ENCODE data around the gene LY6G5C.
A peak's percentile ranks its signal among the peaks of the same experiment; 100 is the strongest.

LY6G5C gene

DNA sequence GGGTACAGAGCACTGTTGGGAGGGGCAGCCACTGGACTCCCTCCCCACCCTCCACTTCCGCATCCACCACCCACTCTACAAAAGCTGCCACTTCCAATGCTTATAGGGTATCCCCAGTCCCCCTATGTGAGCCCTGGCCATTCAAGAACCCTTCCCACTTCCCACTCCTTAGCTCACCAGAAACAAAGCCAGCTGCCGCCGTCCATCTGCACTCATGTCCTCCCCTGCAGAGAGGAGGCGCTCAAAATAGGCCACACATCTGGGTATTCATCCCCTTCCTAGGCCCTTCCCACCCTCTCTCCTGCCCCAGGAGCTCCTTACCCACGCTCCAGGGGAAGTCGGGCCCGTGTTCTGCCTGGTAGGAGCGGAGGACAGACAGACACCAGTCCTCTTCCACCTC, 6.5 kb upstream of the LY6G5C start:
- ATAC-seq (no peak), DNase-seq (no peak)
- H3K4me1 Mint-ChIP-seq, result peaks cover 13% of the 10 kb centered on the region
- H3K9me3 Mint-ChIP-seq, result no peaks in the 10 kb centered on the region
- no peak overlapping the region for H3K4me3 Mint-ChIP-seq
- no peak overlapping the region for H3K27ac Mint-ChIP-seq
- H3K27me3 Mint-ChIP-seq, result no peaks in the 10 kb centered on the region

DNA sequence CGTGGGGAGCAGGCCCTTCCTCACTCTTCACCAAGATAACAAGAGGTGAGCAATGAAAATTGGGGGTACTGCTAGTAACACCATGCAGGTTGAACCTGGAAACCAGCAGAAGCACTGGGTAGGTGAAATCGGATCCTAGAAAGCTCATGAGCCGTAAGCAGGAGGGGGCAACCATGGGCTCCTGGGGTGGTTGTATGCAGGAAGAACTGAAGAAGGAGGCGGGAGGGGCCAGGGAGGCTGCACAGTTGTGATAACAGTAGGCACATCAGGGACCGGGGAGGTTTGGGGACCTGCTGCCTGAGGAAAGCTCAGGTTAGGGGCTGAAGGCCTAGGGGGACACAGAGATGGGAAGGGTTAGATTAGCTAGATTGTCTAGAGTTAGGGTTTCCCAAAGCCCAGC, 5.6 kb upstream of the LY6G5C start:
- DNase-seq (no peak), ATAC-seq (no peak)
- H3K4me3 Mint-ChIP-seq, result no peak overlapping the region
- H3K4me1 Mint-ChIP-seq, result peaks cover 16% of the 10 kb centered on the region
- no peaks in the 10 kb centered on the region for H3K9me3 Mint-ChIP-seq
- no peaks in the 10 kb centered on the region for H3K27me3 Mint-ChIP-seq
- peak overlapping the region in 1 of 2 donors; percentile 59 for H3K27ac Mint-ChIP-seq

DNA sequence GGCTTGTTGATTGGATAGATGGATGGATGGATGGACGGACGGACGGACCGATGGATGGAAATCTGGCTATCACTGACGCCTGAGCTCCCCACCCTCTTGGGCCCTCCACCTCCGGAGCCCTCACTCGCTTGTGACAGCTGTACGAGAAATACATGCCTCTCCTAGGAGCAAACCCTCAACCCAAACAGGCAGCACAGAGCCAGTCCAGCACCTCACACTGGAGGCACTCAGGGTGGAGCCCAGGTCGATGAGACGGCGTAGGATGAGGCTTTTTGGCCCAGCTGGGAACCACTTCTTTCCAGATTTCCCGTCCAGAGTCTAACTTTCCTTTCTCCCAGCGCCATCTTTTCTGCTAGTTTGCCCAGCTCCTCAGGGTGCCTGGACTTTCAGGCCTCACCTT, 2.7 kb upstream of the LY6G5C start:
- Mint-ChIP-seq H3K9me3 (no peaks in the 10 kb centered on the region), H3K4me1 (peaks cover 20% of the 10 kb centered on the region), H3K27ac (no peak overlapping the region), H3K27me3 (no peaks in the 10 kb centered on the region), H3K4me3 (no peak overlapping the region)
- ATAC-seq, result no peak
- no peak for DNase-seq

DNA sequence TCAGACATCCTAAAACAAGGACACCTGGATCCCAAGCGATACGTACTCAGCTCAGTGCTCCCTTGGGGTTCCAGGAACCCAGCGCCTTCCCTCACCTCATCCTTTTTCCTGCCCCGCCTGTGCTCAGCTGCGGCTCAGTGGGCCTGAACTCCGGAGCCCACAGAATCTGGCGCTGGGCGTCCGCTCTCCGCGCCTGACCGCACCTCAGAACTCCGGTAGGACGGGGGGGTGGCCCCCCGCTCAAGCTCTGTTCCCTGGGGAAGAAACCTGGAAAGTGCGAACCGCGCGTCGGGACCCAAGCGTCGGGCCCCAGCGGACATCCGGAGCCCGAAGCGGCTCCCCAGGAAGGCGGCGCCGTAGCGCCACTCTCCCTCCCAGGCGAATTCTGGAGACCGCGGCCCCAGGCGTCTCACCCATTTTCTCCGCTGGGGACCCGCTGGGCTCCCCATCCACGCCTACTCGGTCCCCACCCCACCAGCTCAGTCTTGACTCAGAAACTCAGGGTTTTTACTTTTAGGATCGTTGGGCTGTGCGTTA, 336 bp upstream of the LY6G5C start:
- peak; percentile 75 for ATAC-seq
- no peaks in the 10 kb centered on the region for H3K27me3 Mint-ChIP-seq
- DNase-seq, result peak; percentile 50 to 58

DNA sequence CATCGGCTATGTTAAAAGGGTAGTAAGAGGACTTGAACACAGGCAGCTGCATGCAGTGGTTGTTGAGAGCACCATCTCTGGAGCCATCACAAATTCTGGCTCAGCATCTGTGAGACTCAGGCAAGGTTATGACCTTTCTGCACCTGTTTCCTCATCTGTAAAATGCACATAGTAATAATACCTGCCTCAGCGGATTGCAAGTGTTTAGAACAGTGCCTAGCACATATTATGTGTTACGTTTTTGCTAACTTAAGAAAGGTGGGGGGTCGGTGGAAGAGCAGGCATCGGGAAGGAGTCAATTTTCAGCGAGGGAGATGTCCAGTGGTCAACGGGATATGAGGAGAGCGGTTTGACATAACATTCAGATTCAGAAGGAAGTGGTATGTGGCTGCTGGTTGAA, 2.9 kb downstream of the LY6G5C start:
- Mint-ChIP-seq H3K4me3 (no peak overlapping the region), H3K27ac (peak overlapping the region in 1 of 2 donors; percentile 0), H3K27me3 (no peaks in the 10 kb centered on the region), H3K9me3 (no peaks in the 10 kb centered on the region), H3K4me1 (peaks cover 20% of the 10 kb centered on the region)
- DNase-seq, result no peak
- ATAC-seq, result no peak

More for the DNA sequence above, 336 bp upstream of the LY6G5C start:
- peaks cover 20% of the 10 kb centered on the region for H3K4me1 Mint-ChIP-seq
- H3K4me3 Mint-ChIP-seq, result peak overlapping the region; percentile 80 to 85
- H3K9me3 Mint-ChIP-seq, result no peaks in the 10 kb centered on the region
- peak overlapping the region; percentile 86 to 90 for H3K27ac Mint-ChIP-seq

DNA sequence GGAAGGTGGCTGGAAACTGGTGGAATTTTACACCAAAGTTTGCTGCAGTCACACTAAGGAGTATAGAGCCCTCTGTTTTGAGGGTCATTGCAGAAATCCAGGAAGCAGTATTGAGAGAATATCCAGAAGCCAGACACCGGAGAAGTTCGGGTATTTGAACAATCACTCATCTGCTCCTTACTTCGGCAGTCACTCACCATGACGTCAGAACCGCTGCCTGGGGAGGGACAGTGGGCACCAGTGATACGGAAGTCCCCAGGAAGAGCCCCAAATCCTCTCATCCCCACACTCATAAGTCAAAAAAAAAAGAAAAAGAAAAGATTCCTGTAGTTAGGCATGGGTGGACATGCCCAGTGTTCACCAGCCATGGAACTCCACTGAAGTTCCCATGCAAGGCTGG, 4.0 kb downstream of the LY6G5C start:
- peak overlapping the region in 1 of 2 donors; percentile 20 for H3K27ac Mint-ChIP-seq
- H3K4me3 Mint-ChIP-seq, result no peak overlapping the region
- no peak for ATAC-seq

DNA sequence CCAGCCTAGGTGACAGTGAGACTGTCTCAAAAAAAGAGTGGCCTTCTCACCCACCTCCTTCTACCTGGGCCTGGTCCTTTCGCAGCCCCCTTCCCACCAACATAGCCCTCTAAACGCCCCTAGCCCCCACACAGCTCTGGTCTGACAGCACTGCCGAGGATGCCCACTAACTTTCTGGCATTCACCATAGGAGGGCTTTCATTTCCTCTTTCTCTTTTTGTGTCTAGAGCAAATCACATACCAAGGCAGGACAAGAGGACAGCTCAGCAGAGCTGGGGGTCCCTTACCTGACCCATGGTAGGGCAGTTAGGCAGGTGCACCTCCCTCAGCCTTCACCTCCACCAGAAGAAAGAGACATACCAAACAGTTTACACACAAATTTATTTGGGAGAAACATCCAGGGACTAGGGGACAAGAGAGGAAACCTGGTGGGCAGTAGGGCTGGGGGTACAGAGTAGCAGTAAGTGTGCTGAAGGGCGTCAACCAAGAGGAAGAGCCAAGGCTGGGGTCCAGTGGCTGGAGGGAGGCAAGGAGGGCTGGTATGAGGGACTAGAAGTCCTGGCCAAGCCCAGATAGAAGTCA, 4.5 kb downstream of the LY6G5C start:
- H3K9me3 Mint-ChIP-seq, result no peaks in the 10 kb centered on the region
- peaks cover 15% of the 10 kb centered on the region for H3K4me1 Mint-ChIP-seq
- ATAC-seq (no peak), DNase-seq (no peak)
- no peak overlapping the region for H3K27ac Mint-ChIP-seq
- no peaks in the 10 kb centered on the region for H3K27me3 Mint-ChIP-seq
- no peak overlapping the region for H3K4me3 Mint-ChIP-seq

More for the DNA sequence above, 4.0 kb downstream of the LY6G5C start:
- Mint-ChIP-seq H3K9me3 (no peaks in the 10 kb centered on the region), H3K4me1 (peaks cover 20% of the 10 kb centered on the region), H3K27me3 (no peaks in the 10 kb centered on the region)
- DNase-seq, result no peak

DNA sequence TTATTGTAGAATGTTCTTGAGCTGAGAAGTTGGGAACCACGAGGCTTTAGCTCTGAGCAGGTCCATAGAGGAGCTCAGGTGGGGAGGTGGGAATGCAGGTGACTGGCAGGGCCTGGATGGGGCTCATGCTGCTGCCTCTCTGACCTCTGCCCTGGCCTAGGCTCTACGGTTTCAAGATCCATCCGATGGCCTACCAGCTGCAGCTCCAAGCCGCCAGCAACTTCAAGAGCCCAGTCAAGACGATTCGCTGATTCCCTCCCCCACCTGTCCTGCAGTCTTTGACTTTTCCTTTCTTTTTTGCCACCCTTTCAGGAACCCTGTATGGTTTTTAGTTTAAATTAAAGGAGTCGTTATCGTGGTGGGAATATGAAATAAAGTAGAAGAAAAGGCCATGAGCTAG, 11.2 kb downstream of the LY6G5C start, which contains the start of gene LY6G5B:
Gene LY6G5B, plus strand, starts transcription at position 301 of the 400 bp plus-strand sequence. CDS start 975 bp downstream, outside the sequence.
- no peak for DNase-seq
- H3K9me3 Mint-ChIP-seq, result no peaks in the 10 kb centered on the region
- H3K4me3 Mint-ChIP-seq, result no peak within 1 kb of the TSS

DNA sequence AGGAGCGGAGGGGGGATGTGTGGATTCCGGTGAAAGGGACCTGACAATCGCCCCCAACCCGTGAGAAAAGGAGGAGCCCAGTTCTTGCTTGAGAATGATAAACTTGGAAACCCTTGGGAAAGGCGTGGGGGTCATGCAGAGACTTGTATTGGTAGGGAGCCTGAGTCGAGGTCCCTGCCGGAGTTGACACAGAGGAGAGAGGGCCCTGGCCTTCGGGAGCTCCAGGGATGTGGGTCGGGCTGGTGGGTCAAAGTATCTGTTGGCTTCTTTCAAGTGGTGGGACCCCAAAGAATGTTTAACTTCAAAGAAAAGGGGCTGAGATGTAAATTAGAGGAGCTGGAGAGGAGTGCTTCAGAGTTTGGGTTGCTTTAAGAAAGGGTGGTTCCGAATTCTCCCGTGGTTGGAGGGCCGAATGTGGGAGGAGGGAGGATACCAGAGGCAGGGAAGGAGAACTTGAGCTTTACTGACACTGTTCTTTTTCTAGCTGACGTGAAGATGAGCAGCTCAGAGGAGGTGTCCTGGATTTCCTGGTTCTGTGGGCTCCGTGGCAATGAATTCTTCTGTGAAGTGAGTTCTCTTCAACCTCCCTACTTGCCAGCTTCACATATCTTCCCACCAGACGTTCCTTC, 14.4 kb downstream of the LY6G5C start:
- ATAC-seq, result no peak
- DNase-seq, result no peak
- Mint-ChIP-seq H3K27me3 (no peaks in the 10 kb centered on the region), H3K27ac (peak overlapping the region; percentile 98 to 99), H3K9me3 (no peaks in the 10 kb centered on the region), H3K4me3 (peak overlapping the region; percentile 87 to 97), H3K4me1 (peaks cover 66% of the 10 kb centered on the region)

More for the DNA sequence above, 11.2 kb downstream of the LY6G5C start, which contains the start of gene LY6G5B:
- H3K27ac Mint-ChIP-seq, result peak within 1 kb of the TSS in 1 of 2 donors; percentile 54
- no peak for ATAC-seq
- H3K27me3 Mint-ChIP-seq, result no peaks in the 10 kb centered on the region
- H3K4me1 Mint-ChIP-seq, result peaks cover 35% of the 10 kb centered on the region

DNA sequence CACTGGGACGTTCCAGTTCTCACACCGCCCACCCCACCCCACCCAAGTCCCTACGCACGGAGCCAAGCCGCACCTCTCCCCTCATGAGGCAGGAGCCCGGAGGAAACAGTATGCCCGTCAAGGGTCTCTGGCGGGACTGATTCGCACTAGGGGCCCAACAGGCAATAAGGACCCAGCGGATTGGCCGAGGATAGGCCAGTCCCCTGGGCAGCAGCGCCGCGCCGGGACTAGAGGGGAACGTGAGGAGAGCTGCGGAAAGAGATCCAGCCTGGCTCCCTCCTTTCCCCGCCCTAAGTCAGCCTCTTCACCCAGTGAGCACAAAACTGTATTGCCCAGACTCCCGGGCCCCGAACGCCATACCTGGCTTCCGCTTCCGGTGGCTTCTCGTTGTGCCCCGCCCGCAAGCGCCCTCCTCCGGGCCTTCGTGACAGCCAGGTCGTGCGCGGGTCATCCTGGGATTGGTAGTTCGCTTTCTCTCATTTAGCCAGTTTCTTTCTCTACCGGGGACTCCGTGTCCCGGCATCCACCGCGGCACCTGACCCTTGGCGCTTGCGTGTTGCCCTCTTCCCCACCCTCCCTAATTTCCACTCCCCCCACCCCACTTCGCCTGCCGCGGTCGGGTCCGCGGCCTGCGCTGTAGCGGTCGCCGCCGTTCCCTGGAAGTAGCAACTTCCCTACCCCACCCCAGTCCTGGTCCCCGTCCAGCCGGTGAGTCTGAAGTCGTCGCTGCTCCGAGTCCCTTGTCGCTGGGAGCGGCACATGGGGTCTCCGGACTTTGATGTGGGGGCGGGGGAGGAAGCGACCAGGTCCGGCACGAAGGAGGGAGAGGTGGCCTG, 15.1 kb downstream of the LY6G5C start, which contains the start of gene CSNK2B:
Gene CSNK2B, plus strand, starts transcription at position 580 of the 836 bp plus-strand sequence. CDS start 752 bp downstream, outside the sequence.
- Mint-ChIP-seq H3K9me3 (no peaks in the 10 kb centered on the region), H3K4me1 (peaks cover 73% of the 10 kb centered on the region), H3K4me3 (peak within 1 kb of the TSS; percentile 87 to 97), H3K27ac (peak within 1 kb of the TSS; percentile 98 to 99), H3K27me3 (no peaks in the 10 kb centered on the region)
- DNase-seq (peak; percentile 98), ATAC-seq (peak; percentile 87)

DNA sequence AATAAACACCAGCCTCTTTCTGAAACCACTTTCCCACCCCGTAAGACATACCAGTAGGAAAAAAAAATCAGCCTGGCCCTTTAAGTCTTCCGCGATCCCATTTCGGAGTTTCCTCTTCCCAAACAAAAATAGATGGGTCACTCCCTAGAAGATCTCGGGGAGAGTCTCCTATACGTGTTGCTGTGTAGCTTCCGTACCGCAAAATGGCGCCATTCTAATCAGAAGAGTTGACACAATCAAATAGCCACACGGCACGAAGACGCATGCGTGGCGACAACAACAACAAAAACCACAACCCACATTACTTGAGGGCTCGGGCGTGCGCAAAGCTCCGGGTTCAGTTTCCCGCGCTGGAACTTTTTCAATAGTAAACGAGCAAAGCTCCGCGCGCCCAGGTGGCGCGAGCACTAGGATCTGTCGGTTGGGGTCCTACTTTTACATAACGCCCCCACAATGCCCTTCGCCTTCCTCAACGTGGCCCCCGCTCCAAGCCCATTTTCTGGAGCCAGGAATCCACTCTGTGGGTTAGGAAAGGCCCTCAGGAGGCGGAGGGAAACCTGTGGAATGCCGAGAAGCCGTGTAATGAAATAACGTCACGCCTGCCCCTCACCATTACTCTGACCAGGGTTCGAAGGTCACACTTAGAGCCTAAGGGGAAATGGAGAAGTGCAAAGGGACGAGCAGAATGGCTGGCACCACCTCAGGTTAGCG, 15.9 kb downstream of the LY6G5C start, which contains the start of gene GPANK1:
Gene GPANK1, minus strand, starts transcription at position 208 of the 711 bp plus-strand sequence. CDS start 519 bp downstream, outside the sequence.
- no peaks in the 10 kb centered on the region for H3K9me3 Mint-ChIP-seq
- DNase-seq (peak; percentile 84 to 92), ATAC-seq (peak; percentile 50)

DNA sequence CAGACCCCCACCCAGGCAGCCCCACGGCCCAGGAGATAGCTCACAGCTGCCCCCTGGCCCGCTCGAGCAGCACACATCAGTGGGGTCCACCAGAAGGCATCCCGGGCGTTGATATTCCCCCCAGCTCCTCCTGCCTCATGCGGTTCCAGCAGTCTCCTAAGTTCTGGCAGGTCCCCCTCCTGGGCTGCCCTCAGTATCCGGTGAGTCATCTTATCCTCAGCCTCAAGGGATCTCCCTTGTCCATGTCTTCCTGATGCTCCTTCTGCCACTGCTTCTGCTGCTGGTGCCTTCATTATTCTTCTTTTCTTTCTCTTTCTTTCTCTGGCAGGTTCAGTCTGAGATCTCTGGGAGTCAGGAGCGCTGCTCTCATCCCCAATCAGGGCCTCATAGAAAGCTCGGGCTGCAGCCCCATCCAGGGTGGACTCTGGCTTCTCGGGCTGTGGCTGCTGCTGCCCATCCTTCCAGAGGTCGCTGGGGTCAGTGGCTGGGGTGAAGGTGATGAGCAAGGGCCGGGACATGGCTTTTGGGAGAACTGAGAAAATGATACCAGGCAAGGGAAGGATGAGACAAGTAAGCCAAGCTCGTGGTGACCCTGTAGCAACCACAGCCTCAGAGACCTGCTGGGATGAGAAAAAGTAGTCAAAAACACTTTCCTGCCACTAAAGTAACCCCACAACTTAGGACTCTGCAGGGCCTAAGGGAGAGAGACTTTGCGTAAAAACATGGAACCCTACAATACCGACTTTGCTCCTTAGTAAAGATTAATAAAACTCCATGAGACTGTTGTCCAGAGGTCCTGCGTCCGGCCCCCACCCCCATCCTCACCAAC, 16.7 kb downstream of the LY6G5C start:
- peak overlapping the region; percentile 87 to 97 for H3K4me3 Mint-ChIP-seq
- H3K27me3 Mint-ChIP-seq, result no peaks in the 10 kb centered on the region

More for the DNA sequence above, 15.9 kb downstream of the LY6G5C start, which contains the start of gene GPANK1:
- Mint-ChIP-seq H3K4me3 (peak within 1 kb of the TSS; percentile 87 to 97), H3K4me1 (peaks cover 77% of the 10 kb centered on the region), H3K27ac (peak within 1 kb of the TSS; percentile 98 to 99), H3K27me3 (no peaks in the 10 kb centered on the region)

DNA sequence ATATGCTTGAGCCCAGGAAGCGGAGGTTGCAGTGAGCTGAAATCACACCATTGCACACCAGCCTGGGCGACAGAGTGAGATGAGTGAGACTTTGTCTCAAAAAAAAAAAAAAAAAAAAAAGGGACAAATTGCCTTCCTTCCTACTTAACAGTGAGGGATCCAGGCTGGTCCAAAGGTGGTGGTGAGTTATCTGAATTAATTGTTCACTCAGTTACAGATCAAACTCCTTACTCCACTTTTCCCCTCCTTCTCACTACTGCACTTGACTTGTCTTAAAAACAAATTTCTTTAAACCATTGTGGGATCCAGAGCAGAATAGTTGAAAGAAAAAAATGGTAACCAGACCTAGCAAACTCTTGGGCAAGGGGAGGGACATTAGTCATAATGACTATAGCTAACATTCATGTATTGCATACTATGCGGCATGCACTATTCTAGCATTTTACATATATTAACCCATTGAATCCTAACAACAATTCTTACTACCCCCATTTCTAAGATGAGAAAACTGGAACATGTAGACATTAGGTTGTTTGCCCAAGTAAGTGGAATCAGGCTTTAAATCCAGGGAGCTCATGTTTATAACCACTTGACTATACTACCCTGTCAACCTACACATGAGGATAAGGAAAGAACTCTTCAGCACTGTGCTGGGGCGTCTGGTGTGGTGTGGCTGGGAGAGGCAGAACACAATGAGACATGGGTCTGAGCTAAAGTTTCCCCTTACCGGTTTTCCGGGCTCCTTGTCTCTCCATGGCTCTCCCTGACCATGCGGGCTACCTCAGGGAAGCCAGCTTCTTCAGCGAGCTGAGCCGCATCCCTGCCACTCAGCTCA, 17.5 kb downstream of the LY6G5C start:
- peaks cover 86% of the 10 kb centered on the region for H3K4me1 Mint-ChIP-seq
- no peaks in the 10 kb centered on the region for H3K9me3 Mint-ChIP-seq
- no peak for DNase-seq
- peak overlapping the region; percentile 57 to 84 for H3K27ac Mint-ChIP-seq
- no peak for ATAC-seq
- peak overlapping the region; percentile 87 to 97 for H3K4me3 Mint-ChIP-seq
- no peaks in the 10 kb centered on the region for H3K27me3 Mint-ChIP-seq

More for the DNA sequence above, 16.7 kb downstream of the LY6G5C start:
- Mint-ChIP-seq H3K4me1 (peaks cover 85% of the 10 kb centered on the region), H3K27ac (peak overlapping the region; percentile 98 to 99), H3K9me3 (no peaks in the 10 kb centered on the region)
- ATAC-seq (no peak), DNase-seq (no peak)
